GM12891 (cell line): ENCODE data around the gene FBXW11.

Experiments used
- POLR2A ChIP-seq: IDR thresholded peaks from 2 replicates; pipeline ENCODE4 v1.6.1; 2011; ENCODE audit warnings: low read depth, low read length, control low read depth
- POLR2AphosphoS5 ChIP-seq: IDR thresholded peaks from 2 replicates; pipeline ENCODE4 v1.6.1; 2011; ENCODE audit warnings: low read depth, low read length, control low read depth
- SPI1 ChIP-seq: IDR thresholded peaks from 2 replicates; pipeline ENCODE4 v1.6.1; 2011; ENCODE audit warnings: low read depth, low read length, control low read depth
- TAF1 ChIP-seq: IDR thresholded peaks from 2 replicates; pipeline ENCODE4 v1.6.1; 2011; ENCODE audit warnings: low read depth, low read length, control low read depth

GRCh38 chr5:171834461-171834860 is 172.0 kb downstream of the FBXW11 start:
- TF ChIP-seq POLR2AphosphoS5 (no peak), POLR2A (no peak), SPI1 (no peak), TAF1 (no peak)
